Transverse colon (tissue), 4 donors: ENCODE data around the gene LRP8.

Experiments
- CTCF ChIP-seq, 5 experiments: fragments of 200-600 bp in 3 of 5; fragments of 450-650 bp in 2 of 5; sonication (generic) in 3 of 5; IDR thresholded peaks; 1 replicate in 2 of 5; 2 replicates in 3 of 5; pipeline ENCODE4 v1.5.1; 2016 to 2017; ENCODE audit warnings: antibody characterized with exemption in 5 of 5, inconsistent platforms in 3 of 5, mild to moderate bottlenecking in 2 of 5, moderate library complexity in 1 of 5
- EP300 ChIP-seq: sonication (generic); formaldehyde crosslinking; IDR thresholded peaks from one replicate; pipeline ENCODE4 v1.6.1; 2017; ENCODE audit warnings: antibody characterized with exemption, low read depth
- POLR2A ChIP-seq: fragments of 450-650 bp; IDR thresholded peaks from one replicate; pipeline ENCODE4 v1.6.1; 2016; ENCODE audit warnings: antibody characterized with exemption, mild to moderate bottlenecking, moderate library complexity
- POLR2AphosphoS5 ChIP-seq, 3 donors: sonication (generic); formaldehyde crosslinking; IDR thresholded peaks; one replicate each; pipeline ENCODE4 v1.6.1; 2016; ENCODE audit warnings: antibody characterized with exemption in 3 of 3

GRCh38 chr1:53344921-53345838 lies 17.3 kb upstream of the LRP8 start:
- TF ChIP-seq CTCF (IDR thresholded peaks at IDR 0.05) = no peak
- no peak for TF ChIP-seq POLR2A
- no peak for TF ChIP-seq POLR2AphosphoS5 (IDR thresholded peaks at IDR 0.05)
- no peak for TF ChIP-seq EP300
